ENCODE results near the gene REP15. TPM values are rescaled to one million over a fixed set of nuclear protein-coding genes. Genes with fewer than 3 reads are reported as not detected.

Gene REP15
- total RNA-seq, 2 donors from 2014 or later: 0.18 to 2.4 TPM

DNA sequence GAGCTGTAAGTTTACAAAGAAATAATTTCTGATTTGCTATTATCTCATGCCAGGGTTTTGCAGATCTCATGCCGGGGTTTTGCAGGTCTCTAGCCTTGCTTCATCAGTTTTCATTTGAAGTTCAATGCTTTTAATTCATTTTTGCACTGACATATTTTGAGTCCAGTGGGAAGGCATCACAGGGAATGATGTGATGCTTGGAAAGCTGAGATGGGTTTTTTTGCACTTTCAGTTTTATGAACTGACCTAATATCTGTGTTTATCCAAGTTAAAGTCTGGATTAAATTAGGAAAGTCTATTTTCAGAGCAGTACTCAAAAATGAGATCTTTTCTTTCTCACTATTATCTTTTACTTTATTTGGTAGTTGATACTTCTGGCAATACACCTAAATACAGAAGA is 23.6 kb upstream of the REP15 start:
- Histone ChIP-seq H3K9me3 (no peaks in the 10 kb centered on the region), H3K36me3 (no peaks in the 10 kb centered on the region), H3K4me1 (replicated peaks) (no peaks in the 10 kb centered on the region), H3K27me3 (replicated peaks; ENCODE audit: insufficient read depth) (no peaks in the 10 kb centered on the region), H3K27ac (no peak overlapping the region), H3K4me3 (no peak overlapping the region)
- intact Hi-C loops (cut with DNase I): no loop called here
- DNase-seq (ENCODE audit: low spot score): no peak
- 79% methylated on average over 1 of the region's 1 CpG for WGBS
- TF ChIP-seq, protein P1, sequence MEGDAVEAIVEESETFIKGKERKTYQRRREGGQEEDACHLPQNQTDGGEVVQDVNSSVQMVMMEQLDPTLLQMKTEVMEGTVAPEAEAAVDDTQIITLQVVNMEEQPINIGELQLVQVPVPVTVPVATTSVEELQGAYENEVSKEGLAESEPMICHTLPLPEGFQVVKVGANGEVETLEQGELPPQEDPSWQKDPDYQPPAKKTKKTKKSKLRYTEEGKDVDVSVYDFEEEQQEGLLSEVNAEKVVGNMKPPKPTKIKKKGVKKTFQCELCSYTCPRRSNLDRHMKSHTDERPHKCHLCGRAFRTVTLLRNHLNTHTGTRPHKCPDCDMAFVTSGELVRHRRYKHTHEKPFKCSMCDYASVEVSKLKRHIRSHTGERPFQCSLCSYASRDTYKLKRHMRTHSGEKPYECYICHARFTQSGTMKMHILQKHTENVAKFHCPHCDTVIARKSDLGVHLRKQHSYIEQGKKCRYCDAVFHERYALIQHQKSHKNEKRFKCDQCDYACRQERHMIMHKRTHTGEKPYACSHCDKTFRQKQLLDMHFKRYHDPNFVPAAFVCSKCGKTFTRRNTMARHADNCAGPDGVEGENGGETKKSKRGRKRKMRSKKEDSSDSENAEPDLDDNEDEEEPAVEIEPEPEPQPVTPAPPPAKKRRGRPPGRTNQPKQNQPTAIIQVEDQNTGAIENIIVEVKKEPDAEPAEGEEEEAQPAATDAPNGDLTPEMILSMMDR (IDR thresholded peaks at IDR 0.05): no peak
- no peak for TF ChIP-seq POLR2A (IDR thresholded peaks at IDR 0.05)
- TF ChIP-seq POLR2AphosphoS5 (IDR thresholded peaks at IDR 0.05): no peak

- TF ChIP-seq POLR2A (IDR thresholded peaks at IDR 0.05) (no peak), POLR2AphosphoS5 (IDR thresholded peaks at IDR 0.05) (no peak)
- TF ChIP-seq, protein P1 (IDR thresholded peaks at IDR 0.05): no peak
- WGBS: 54% methylated on average over 3 of the region's 3 CpGs
- H3K4me1 ChIP-seq (replicated peaks): no peaks in the 10 kb centered on the region
- no peaks in the 10 kb centered on the region for H3K9me3 ChIP-seq
- no peak overlapping the region for H3K27ac ChIP-seq
- no peaks in the 10 kb centered on the region for H3K27me3 ChIP-seq (replicated peaks; ENCODE audit: insufficient read depth)
- intact Hi-C loops (cut with DNase I): no loop called here
- H3K36me3 ChIP-seq: no peaks in the 10 kb centered on the region
- no peak overlapping the region for H3K4me3 ChIP-seq
- DNase-seq (ENCODE audit: low spot score): no peak
These were observed 23.0 kb upstream of the REP15 start for GRCh38 chr12:27673101-27673718.

GRCh38 chr12:27674989-27675388 is 21.3 kb upstream of the REP15 start:
- Histone ChIP-seq H3K4me3 (no peak overlapping the region), H3K27ac (no peak overlapping the region), H3K4me1 (replicated peaks) (no peaks in the 10 kb centered on the region), H3K36me3 (no peaks in the 10 kb centered on the region), H3K9me3 (no peaks in the 10 kb centered on the region), H3K27me3 (replicated peaks; ENCODE audit: insufficient read depth) (no peaks in the 10 kb centered on the region)
- TF ChIP-seq POLR2A (IDR thresholded peaks at IDR 0.05): no peak
- TF ChIP-seq POLR2AphosphoS5 (IDR thresholded peaks at IDR 0.05): no peak
- TF ChIP-seq, protein P1 (IDR thresholded peaks at IDR 0.05): no peak
- 77% methylated on average over 2 of the region's 2 CpGs for WGBS
- intact Hi-C loops (cut with DNase I): no loop called here
- no peak for DNase-seq (ENCODE audit: low spot score)

DNA sequence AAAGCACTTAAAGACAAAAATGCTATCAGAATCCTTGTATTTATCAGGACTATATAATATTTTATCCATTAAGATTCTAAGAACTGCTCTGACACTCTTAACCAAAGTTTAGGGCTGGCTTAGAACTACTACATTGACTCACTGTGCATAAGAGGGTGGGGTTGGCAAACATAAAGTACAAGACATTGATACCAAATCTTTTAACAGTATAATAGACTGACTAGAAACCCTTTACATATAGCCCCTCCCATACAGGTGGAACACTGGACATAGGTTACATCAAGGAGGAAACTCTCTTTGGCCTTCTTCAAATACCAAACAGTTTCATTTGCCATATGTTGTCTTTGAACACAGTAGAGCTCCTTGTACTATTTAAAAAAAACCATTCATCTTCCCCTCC is 15.6 kb upstream of the REP15 start:
- Histone ChIP-seq H3K9me3 (no peaks in the 10 kb centered on the region), H3K4me1 (replicated peaks) (no peaks in the 10 kb centered on the region), H3K27me3 (replicated peaks; ENCODE audit: insufficient read depth) (no peaks in the 10 kb centered on the region), H3K27ac (no peak overlapping the region), H3K4me3 (no peak overlapping the region), H3K36me3 (no peaks in the 10 kb centered on the region)
- intact Hi-C loops (cut with DNase I): no loop called here
- no peak for DNase-seq (ENCODE audit: low spot score)
- TF ChIP-seq POLR2AphosphoS5 (IDR thresholded peaks at IDR 0.05) (no peak), POLR2A (IDR thresholded peaks at IDR 0.05) (no peak)
- TF ChIP-seq, protein P1 (IDR thresholded peaks at IDR 0.05): no peak

DNA sequence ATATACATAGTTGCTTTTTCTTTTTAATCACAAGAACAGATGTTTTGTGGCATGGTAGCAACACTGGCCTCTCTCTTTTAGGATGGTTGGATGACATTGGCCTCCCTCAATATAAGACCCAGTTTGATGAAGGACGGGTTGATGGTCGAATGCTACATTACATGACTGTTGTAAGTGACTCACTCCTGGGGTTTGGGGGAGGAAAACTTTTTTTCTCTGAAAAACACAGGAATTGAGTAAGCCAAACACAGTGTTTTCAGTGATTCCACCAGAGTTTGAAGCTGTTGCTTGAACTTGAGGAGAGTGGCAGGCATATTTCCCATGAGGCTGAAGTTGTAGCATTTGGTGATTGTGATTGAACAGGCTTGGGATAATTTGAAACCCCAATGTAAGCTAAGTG is 13.7 kb upstream of the REP15 start:
- DNase-seq (ENCODE audit: low spot score): no peak
- H3K27me3 ChIP-seq (replicated peaks; ENCODE audit: insufficient read depth): no peaks in the 10 kb centered on the region
- WGBS: 97% methylated on average over 2 of the region's 2 CpGs
- TF ChIP-seq POLR2AphosphoS5 (IDR thresholded peaks at IDR 0.05): no peak
- TF ChIP-seq, protein P1 (IDR thresholded peaks at IDR 0.05): no peak
- no peak for TF ChIP-seq POLR2A (IDR thresholded peaks at IDR 0.05)
- intact Hi-C loops (cut with DNase I): no loop called here
- no peak overlapping the region for H3K4me3 ChIP-seq
- no peaks in the 10 kb centered on the region for H3K9me3 ChIP-seq
- H3K36me3 ChIP-seq: no peaks in the 10 kb centered on the region
- H3K27ac ChIP-seq: no peak overlapping the region
- H3K4me1 ChIP-seq (replicated peaks): no peaks in the 10 kb centered on the region

Data from prostate gland (tissue), 2 donors.